ENCODE results near the gene STX18.

Gene STX18

GRCh38 chr4:4398430-4398829 is 143.4 kb downstream of the STX18 start:
- DNase-seq (ENCODE audit: low read depth in 2 of 2), result no peak

- no peak for DNase-seq (ENCODE audit: low read depth in 2 of 2)
Measured at GRCh38 chr4:4397441-4397819, 144.4 kb downstream of the STX18 start.

- no peak for DNase-seq (ENCODE audit: low read depth in 2 of 2)
Measured at GRCh38 chr4:4396628-4397440, 145.0 kb downstream of the STX18 start.

GRCh38 chr4:4395849-4396627 is 145.8 kb downstream of the STX18 start:
- DNase-seq (ENCODE audit: low read depth in 2 of 2), result no peak

GRCh38 chr4:4395371-4395770 is 146.5 kb downstream of the STX18 start:
- DNase-seq (ENCODE audit: low read depth in 2 of 2), result no peak

- no peak for DNase-seq (ENCODE audit: low read depth in 2 of 2)
Measured at GRCh38 chr4:4394644-4395043, 147.2 kb downstream of the STX18 start.

- no peak for DNase-seq (ENCODE audit: low read depth in 2 of 2)
Measured at GRCh38 chr4:4392501-4393183, 149.2 kb downstream of the STX18 start.

GRCh38 chr4:4391866-4392265 is 150.0 kb downstream of the STX18 start:
- DNase-seq (ENCODE audit: low read depth in 2 of 2), result no peak

GRCh38 chr4:4390515-4391240 is 151.2 kb downstream of the STX18 start:
- no peak for DNase-seq (ENCODE audit: low read depth in 2 of 2)

GRCh38 chr4:4390046-4390445 is 151.8 kb downstream of the STX18 start:
- no peak for DNase-seq (ENCODE audit: low read depth in 2 of 2)

- no peak for DNase-seq (ENCODE audit: low read depth in 2 of 2)
Measured at GRCh38 chr4:4388836-4389575, 152.8 kb downstream of the STX18 start.

GRCh38 chr4:4388311-4388790 is 153.5 kb downstream of the STX18 start:
- DNase-seq (ENCODE audit: low read depth in 2 of 2), result no peak

- no peak for DNase-seq (ENCODE audit: low read depth in 2 of 2)
Measured at GRCh38 chr4:4387531-4388310, 154.1 kb downstream of the STX18 start.

- no peak for DNase-seq (ENCODE audit: low read depth in 2 of 2)
Measured at GRCh38 chr4:4386736-4387392, 155.0 kb downstream of the STX18 start, which contains the start of gene NSG1. NSG1 (plus strand) TSS chr4:4387102; CDS start chr4:4387630, 528 bp downstream.

GRCh38 chr4:4386296-4386735 is 155.5 kb downstream of the STX18 start:
- DNase-seq (ENCODE audit: low read depth in 2 of 2), result no peak

- DNase-seq (ENCODE audit: low read depth in 2 of 2), result no peak
Measured at GRCh38 chr4:4385729-4386295, 156.0 kb downstream of the STX18 start.

- DNase-seq (ENCODE audit: low read depth in 2 of 2), result no peak
Measured at GRCh38 chr4:4384837-4385236, 157.0 kb downstream of the STX18 start.

- no peak for DNase-seq (ENCODE audit: low read depth in 2 of 2)
Measured at GRCh38 chr4:4383085-4383484, 158.8 kb downstream of the STX18 start.

- DNase-seq (ENCODE audit: low read depth in 2 of 2), result no peak
Measured at GRCh38 chr4:4379540-4380087, 162.2 kb downstream of the STX18 start.

Data from stimulated activated CD4-positive, alpha-beta T cell treated with anti-CD3 and anti-CD28 coated beads, Interleukin-15, amount 100 ng/mL, for 48 hours (primary cell).